ENCODE measurements around the gene LRRC9. TPM values are rescaled to one million over a fixed set of nuclear protein-coding genes. Genes with fewer than 3 reads are reported as not detected.
"Not testable (repeated sequence)": the region's sequence is repeated elsewhere in the genome, so short reads cannot be mapped to it uniquely, and the experiment has no call there.

Gene LRRC9
- total RNA-seq, 2 experiments from 2014 or later: not detected

GRCh38 chr14:59981564-59981963 lies 61.6 kb downstream of the LRRC9 start:
- CTCF ChIA-PET: interaction anchor here (4.0 kb wide), 1 partner anchor 17 kb away, joined by 14 read pairs; no protein-coding TSS in a partner anchor
- H3K4me1 Mint-ChIP-seq: no peaks in the 10 kb centered on the region
- H3K4me3 Mint-ChIP-seq: no peak overlapping the region
- H3K9me3 Mint-ChIP-seq (ENCODE audit: low read depth): no peaks in the 10 kb centered on the region
- H3K27me3 Mint-ChIP-seq: peaks cover 2% of the 10 kb centered on the region
- H3K36me3 Mint-ChIP-seq: no peaks in the 10 kb centered on the region
- no peak for ATAC-seq
- DNase-seq: no peak
- no peak overlapping the region for H3K27ac Mint-ChIP-seq

- DNase-seq (no peak), ATAC-seq (no peak)
- H3K27me3 Mint-ChIP-seq: peaks cover 2% of the 10 kb centered on the region
- no peak overlapping the region for H3K27ac Mint-ChIP-seq
- no peaks in the 10 kb centered on the region for H3K9me3 Mint-ChIP-seq (ENCODE audit: low read depth)
- no peaks in the 10 kb centered on the region for H3K36me3 Mint-ChIP-seq
- no peak overlapping the region for H3K4me3 Mint-ChIP-seq
- CTCF ChIA-PET: interaction anchor here (1.0 to 4.0 kb wide), 3 partner anchors 17 to 18 kb away, joined by 3 to 14 read pairs (median 3); no protein-coding TSS in a partner anchor
- no peaks in the 10 kb centered on the region for H3K4me1 Mint-ChIP-seq
These were observed 63.1 kb downstream of the LRRC9 start for GRCh38 chr14:59983048-59983447.

- Mint-ChIP-seq H3K36me3 (no peaks in the 10 kb centered on the region), H3K27me3 (no peaks in the 10 kb centered on the region), H3K4me3 (no peak overlapping the region), H3K27ac (no peak overlapping the region), H3K9me3 (ENCODE audit: low read depth) (no peaks in the 10 kb centered on the region), H3K4me1 (no peaks in the 10 kb centered on the region)
- ATAC-seq (no peak), DNase-seq (no peak)
- CTCF ChIA-PET: no interaction called here
These were observed 66.7 kb downstream of the LRRC9 start for GRCh38 chr14:59986556-59987059.

GRCh38 chr14:59997449-59997848 lies 77.5 kb downstream of the LRRC9 start:
- no peaks in the 10 kb centered on the region for H3K9me3 Mint-ChIP-seq (ENCODE audit: low read depth)
- H3K36me3 Mint-ChIP-seq: no peaks in the 10 kb centered on the region
- H3K27me3 Mint-ChIP-seq: peaks cover 4% of the 10 kb centered on the region
- CTCF ChIA-PET: no interaction called here
- H3K4me1 Mint-ChIP-seq: no peaks in the 10 kb centered on the region
- DNase-seq (no peak), ATAC-seq (no peak)
- H3K4me3 Mint-ChIP-seq: no peak overlapping the region
- H3K27ac Mint-ChIP-seq: no peak overlapping the region

GRCh38 chr14:59997966-59998365 lies 78.0 kb downstream of the LRRC9 start:
- peaks cover 4% of the 10 kb centered on the region for H3K27me3 Mint-ChIP-seq
- no peaks in the 10 kb centered on the region for H3K9me3 Mint-ChIP-seq (ENCODE audit: low read depth)
- ATAC-seq: no peak
- no peak for DNase-seq
- H3K27ac Mint-ChIP-seq: no peak overlapping the region
- H3K4me3 Mint-ChIP-seq: no peak overlapping the region
- CTCF ChIA-PET: no interaction called here
- H3K4me1 Mint-ChIP-seq: no peaks in the 10 kb centered on the region
- no peaks in the 10 kb centered on the region for H3K36me3 Mint-ChIP-seq

DNA sequence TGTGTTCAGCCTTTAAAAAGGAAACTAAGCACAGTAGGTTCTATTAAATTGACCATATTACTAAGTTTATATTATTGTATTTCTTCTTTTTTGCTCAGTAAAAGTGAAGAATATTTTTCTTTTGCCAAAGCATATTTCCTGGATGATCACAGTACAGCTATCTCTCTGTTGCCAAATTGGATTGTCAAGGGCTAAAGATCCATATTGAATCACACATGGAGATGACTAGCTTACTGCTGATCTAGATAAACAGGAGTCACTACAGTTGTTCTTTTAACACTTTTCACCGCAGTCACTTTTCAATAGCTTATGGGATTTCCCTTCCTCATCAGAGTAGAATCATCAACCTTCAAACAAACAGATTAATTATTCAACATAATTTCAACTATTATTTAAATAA lies 78.6 kb downstream of the LRRC9 start:
- Mint-ChIP-seq H3K36me3 (no peaks in the 10 kb centered on the region), H3K4me1 (no peaks in the 10 kb centered on the region), H3K27me3 (peaks cover 4% of the 10 kb centered on the region), H3K9me3 (ENCODE audit: low read depth) (no peaks in the 10 kb centered on the region), H3K4me3 (no peak overlapping the region), H3K27ac (no peak overlapping the region)
- no peak for ATAC-seq
- CTCF ChIA-PET: no interaction called here
- DNase-seq: no peak

DNA sequence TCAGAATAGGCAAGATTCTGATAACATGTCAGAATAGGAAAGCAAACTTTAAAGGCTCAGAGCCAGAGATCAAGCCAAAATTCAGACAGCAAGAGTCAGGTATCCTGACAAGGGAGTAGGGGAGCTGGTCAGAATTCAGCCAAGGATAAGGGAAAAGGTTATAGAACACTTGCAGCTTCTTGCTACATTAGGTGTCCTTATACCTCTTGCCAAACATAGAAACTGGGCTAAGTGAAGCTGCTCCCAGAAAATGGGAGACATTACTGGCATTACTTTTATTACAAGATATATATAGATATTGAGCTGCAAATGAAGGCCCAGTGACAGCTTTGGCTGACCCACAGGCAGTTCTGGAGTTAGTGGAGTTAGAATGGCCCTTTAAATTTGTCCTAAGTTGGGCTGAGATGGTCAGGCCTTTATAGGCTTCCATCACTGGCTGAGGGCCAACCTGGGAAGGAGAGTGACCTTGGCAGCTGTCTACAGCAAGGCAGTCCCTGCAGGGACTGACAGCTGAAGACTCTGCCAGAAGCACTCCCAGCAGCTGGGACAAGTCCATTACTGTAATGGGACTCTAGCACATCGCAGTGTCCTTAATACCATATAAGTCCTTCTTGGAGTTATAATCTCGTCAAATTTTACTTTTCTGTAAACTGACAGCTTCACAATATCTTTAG lies 83.0 kb downstream of the LRRC9 start:
- Mint-ChIP-seq H3K4me1 (no peaks in the 10 kb centered on the region), H3K9me3 (ENCODE audit: low read depth) (no peaks in the 10 kb centered on the region), H3K27me3 (peaks cover 11% of the 10 kb centered on the region), H3K36me3 (no peaks in the 10 kb centered on the region), H3K4me3 (no peak overlapping the region), H3K27ac (no peak overlapping the region)
- CTCF ChIA-PET: no interaction called here
- DNase-seq (no peak), ATAC-seq (no peak)

DNA sequence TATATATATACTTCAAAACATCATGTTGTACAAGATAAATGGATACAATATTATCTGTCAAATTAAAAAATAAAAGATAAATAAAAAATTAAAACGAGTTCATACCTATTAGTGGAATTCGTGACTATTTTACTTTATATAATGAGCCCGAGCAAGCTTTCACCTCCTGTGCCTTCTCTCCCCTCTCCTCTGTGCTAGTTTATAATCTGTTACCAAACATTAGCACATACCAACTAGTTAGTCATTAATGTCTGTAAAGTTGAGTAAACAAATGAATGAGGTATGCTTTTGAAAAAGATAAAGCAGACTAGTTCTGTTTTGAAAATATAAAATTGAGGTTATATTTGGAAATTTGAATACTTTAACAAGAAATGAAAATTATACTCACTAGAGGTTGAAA lies 84.0 kb downstream of the LRRC9 start:
- CTCF ChIA-PET: no interaction called here
- Mint-ChIP-seq H3K4me1 (no peaks in the 10 kb centered on the region), H3K36me3 (no peaks in the 10 kb centered on the region), H3K4me3 (no peak overlapping the region), H3K9me3 (ENCODE audit: low read depth) (no peaks in the 10 kb centered on the region), H3K27ac (no peak overlapping the region), H3K27me3 (peaks cover 11% of the 10 kb centered on the region)
- DNase-seq (no peak), ATAC-seq (no peak)

DNA sequence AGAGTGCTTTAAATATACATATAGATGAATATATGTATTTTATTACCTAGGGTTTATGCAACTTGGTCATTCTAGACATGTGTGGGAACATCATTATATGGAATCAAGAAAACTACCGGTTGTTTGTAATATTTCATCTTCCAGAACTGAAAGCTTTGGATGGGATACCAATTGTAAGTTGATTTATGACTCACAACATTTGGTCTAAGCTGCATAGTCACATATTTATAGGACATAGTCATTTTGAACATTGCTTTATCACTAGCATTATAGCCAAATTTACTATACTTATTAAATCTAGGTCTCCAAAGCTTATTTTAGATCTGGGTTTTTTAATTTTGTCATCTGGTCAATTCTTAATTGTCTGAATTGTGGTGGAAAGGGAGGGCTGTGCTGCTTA lies 88.1 kb downstream of the LRRC9 start:
- no peak for DNase-seq
- H3K4me1 Mint-ChIP-seq: no peaks in the 10 kb centered on the region
- peaks cover 5% of the 10 kb centered on the region for H3K9me3 Mint-ChIP-seq (ENCODE audit: low read depth)
- no peaks in the 10 kb centered on the region for H3K36me3 Mint-ChIP-seq
- peaks cover 8% of the 10 kb centered on the region for H3K27me3 Mint-ChIP-seq
- ATAC-seq: no peak
- H3K4me3 Mint-ChIP-seq: no peak overlapping the region
- no peak overlapping the region for H3K27ac Mint-ChIP-seq
- CTCF ChIA-PET: no interaction called here

GRCh38 chr14:60010263-60010662 lies 90.3 kb downstream of the LRRC9 start:
- H3K4me3 Mint-ChIP-seq; H3K4me1 Mint-ChIP-seq; DNase-seq; H3K27me3 Mint-ChIP-seq; H3K36me3 Mint-ChIP-seq; H3K9me3 Mint-ChIP-seq (ENCODE audit: low read depth); H3K27ac Mint-ChIP-seq; ATAC-seq; CTCF ChIA-PET: not testable (repeated sequence)

DNA sequence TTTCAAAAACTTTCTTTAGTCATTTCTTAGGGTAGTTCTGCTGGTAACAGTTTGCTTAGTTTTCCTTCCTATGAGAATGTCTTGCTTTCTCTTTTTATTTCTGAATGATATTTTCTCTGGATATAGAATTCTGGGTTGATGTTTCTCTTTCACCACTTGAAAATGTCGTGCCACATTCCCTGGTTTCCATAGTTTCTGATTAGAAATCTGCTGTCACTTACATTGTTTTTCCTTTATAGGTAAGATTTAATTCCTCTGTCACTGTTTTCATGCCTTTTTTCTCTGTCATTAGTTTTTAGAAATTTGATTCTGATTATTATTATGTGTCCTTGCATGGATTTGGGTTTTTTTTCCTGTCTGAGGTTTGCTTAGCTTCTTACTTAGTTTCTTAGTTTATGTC lies 94.5 kb downstream of the LRRC9 start:
- peaks cover 13% of the 10 kb centered on the region for H3K27me3 Mint-ChIP-seq
- no peaks in the 10 kb centered on the region for H3K4me1 Mint-ChIP-seq
- DNase-seq (no peak), ATAC-seq (no peak)
- CTCF ChIA-PET: no interaction called here
- no peak overlapping the region for H3K4me3 Mint-ChIP-seq
- no peak overlapping the region for H3K27ac Mint-ChIP-seq
- H3K36me3 Mint-ChIP-seq: no peaks in the 10 kb centered on the region
- peaks cover 5% of the 10 kb centered on the region for H3K9me3 Mint-ChIP-seq (ENCODE audit: low read depth)

GRCh38 chr14:60021619-60022018 lies 101.7 kb downstream of the LRRC9 start:
- Mint-ChIP-seq H3K4me3 (no peak overlapping the region), H3K36me3 (no peaks in the 10 kb centered on the region), H3K9me3 (ENCODE audit: low read depth) (no peaks in the 10 kb centered on the region), H3K27ac (no peak overlapping the region), H3K4me1 (no peaks in the 10 kb centered on the region), H3K27me3 (peaks cover 16% of the 10 kb centered on the region)
- CTCF ChIA-PET: no interaction called here
- DNase-seq (no peak), ATAC-seq (no peak)

GRCh38 chr14:60025571-60025970 lies 105.6 kb downstream of the LRRC9 start:
- H3K4me1 Mint-ChIP-seq: no peaks in the 10 kb centered on the region
- no peaks in the 10 kb centered on the region for H3K36me3 Mint-ChIP-seq
- ATAC-seq: no peak
- CTCF ChIA-PET: no interaction called here
- H3K27me3 Mint-ChIP-seq: peaks cover 6% of the 10 kb centered on the region
- no peak overlapping the region for H3K4me3 Mint-ChIP-seq
- no peak overlapping the region for H3K27ac Mint-ChIP-seq
- no peaks in the 10 kb centered on the region for H3K9me3 Mint-ChIP-seq (ENCODE audit: low read depth)
- DNase-seq: no peak

DNA sequence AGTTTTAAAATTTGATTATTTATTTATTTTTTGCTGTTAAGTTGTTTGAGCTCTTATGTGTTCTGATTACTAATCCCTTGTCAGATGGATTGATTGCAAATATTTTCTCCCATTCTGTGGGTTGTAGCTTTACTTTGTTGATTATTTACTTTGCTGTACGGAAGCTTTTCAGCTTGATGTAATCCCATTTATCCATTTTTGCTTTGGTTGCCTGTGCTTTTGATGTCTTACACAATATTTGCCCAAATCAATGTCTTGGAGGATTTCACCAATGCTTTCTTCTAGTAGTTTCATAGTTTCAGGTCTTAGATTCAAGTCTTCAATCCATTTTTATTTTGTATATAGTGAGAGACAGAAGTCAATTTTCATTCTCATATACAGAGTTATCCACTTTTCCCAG lies 115.2 kb downstream of the LRRC9 start:
- H3K4me1 Mint-ChIP-seq: no peaks in the 10 kb centered on the region

More for the DNA sequence above, 115.2 kb downstream of the LRRC9 start:
- CTCF ChIA-PET: no interaction called here
- no peak for DNase-seq
- Mint-ChIP-seq H3K27ac (no peak overlapping the region), H3K9me3 (ENCODE audit: low read depth) (no peaks in the 10 kb centered on the region), H3K27me3 (peaks cover 10% of the 10 kb centered on the region), H3K4me3 (no peak overlapping the region), H3K36me3 (no peaks in the 10 kb centered on the region)
- ATAC-seq: no peak
